ENCODE measurements around the gene NELFCD.
A peak's percentile ranks its signal among the peaks of the same experiment; 100 is the strongest.
"Not testable (repeated sequence)": the region's sequence is repeated elsewhere in the genome, so short reads cannot be mapped to it uniquely, and the experiment has no call there.

Gene NELFCD

GRCh38 chr20:59027741-59028320, 46.8 kb downstream of the NELFCD start:
- DNase-seq: no peak

DNA sequence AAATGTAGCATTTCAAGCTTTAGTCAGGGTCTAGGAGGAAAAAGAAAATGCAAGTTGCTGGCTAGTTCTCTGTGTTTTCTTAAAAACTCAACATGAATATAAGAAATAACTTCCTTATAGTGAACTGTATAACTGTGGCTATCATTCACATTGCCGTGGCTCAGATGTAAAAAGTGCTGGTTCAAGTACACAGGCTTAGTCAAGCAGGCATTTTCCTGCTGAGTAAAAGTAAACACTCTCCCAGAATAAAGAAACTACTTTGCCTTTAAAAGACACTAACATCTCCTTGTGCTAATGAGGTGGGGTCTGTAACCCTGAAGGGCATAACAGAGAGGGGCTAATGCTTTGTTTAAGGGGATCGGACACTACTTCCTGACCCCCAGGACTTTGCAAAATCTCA, 47.8 kb downstream of the NELFCD start:
- DNase-seq: no peak

DNA sequence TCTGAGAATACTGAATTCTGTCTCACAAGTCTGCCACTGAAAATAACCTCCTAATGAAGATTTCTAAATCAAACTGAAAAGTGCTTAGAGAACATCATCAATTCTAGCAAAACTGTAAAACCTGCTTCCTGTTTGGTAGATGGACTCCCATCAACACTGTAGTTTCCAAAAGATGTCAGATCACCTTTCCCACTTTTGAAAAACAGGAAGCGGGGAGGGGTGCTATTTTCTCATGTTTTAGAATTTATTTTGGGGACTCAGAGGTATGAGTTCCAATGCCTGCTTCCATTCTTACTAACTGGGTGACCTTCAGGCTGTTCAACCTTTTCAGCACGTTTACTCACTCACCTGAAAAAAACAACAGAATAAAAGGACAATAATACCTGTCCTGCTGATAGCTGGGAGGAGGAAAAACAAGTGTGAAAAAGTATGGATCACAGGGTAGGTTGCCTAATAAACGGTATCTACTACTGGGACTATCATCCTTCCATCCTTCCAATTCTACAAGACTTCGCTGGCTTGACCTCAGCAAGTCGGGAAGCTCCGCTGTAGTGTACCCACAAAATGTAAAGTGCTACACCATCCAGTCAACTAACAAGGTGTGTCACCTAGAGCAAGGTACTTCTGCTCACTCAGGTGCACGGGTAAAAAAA, 50.0 kb downstream of the NELFCD start:
- no peak for DNase-seq

DNA sequence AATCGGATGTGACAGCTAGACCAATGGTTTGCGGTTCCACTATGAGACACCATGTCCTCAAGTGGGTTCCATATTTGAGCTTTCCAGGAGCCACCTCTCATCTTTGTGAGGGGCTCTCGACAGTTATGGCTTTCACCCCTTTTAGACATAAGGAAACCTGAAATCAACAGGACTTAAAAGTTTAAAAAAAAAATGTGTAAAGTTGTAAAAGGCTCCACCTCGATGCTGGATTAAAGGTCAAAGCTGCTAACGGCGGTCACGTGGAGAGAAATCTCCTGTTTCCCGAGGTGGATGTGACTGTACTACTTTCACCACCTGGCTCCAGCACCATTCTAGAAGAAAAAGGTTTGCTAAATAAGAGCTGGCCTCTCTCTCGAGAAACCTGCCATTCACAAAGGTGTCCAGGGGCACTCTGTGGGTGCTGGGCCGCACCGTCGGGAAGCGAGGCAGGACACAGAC, 50.5 kb downstream of the NELFCD start:
- DNase-seq: peak; percentile 47

- DNase-seq: peak; percentile 98
These were observed 51.1 kb downstream of the NELFCD start, which contains the start of gene ATP5F1E for GRCh38 chr20:59032023-59032712. Gene ATP5F1E, minus strand, starts transcription at chr20:59032335. Its CDS starts 84 bp downstream, at chr20:59032251.

DNA sequence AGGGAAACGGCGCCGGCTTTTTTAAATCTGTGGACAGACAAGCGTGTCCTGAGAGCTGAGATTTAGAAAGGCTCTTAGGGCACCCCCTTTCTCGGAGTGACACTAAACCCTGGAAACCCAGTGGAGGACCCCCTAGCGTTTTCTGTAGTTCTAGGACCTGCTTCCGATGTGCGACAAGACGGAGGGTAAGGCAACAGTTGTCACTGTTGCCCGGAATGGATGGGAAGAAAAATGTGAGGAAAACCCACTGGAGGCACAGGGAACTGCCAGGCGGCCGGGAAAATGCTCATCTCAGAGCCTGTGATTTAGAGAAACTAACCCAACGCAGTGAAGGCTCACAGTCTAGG, 51.6 kb downstream of the NELFCD start:
- DNase-seq: no peak

DNA sequence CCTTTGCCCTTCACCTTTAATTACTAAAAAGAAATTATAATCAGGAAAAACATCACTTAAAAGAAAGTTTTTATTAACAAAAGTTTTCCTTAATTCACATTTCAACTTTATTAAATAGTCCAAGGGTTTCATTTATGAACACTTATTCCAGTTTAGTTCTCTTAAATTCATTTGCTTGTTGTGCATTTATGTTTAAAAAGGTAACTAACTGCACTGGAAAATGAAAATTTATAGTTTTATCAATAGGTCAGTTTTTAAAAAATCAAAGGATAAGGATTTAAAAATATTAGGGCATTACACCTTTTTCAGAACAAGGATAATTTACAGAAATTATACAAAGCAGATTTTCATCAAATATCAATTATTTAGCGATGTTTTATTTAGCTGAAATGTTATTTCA, 52.0 kb downstream of the NELFCD start:
- DNase-seq: no peak

- DNase-seq: no peak
These were observed 52.6 kb downstream of the NELFCD start for GRCh38 chr20:59033616-59034165.

GRCh38 chr20:59035381-59035780, 54.3 kb downstream of the NELFCD start:
- no peak for DNase-seq

GRCh38 chr20:59037386-59037785, 56.3 kb downstream of the NELFCD start:
- no peak for DNase-seq

- no peak for DNase-seq
These were observed 58.2 kb downstream of the NELFCD start for GRCh38 chr20:59039233-59039632.

GRCh38 chr20:59040667-59041066, 59.6 kb downstream of the NELFCD start:
- DNase-seq: no peak

DNA sequence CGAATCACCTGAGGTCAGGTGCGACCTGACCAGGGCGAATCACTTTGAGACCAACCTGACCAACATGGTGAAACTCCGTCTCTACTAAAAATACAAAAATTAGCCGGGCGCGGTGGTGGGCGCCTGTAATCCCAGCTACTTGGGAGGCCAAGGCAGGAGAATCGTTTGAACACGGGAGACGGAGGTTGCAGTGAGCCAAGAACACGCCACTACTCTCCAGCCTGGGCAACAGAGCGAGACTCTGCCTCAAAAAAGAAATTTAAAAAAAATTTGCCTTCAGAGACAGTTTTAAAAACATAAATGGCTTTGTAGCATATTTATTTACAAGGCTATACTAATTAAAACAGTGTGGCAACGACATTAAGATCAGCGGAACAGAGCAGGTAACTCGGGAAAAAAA, 60.4 kb downstream of the NELFCD start:
- not testable (repeated sequence) for DNase-seq

- DNase-seq: peak; percentile 28
These were observed 61.2 kb downstream of the NELFCD start, which contains the start of gene PRELID3B for GRCh38 chr20:59042151-59042795. Gene PRELID3B, minus strand, starts transcription at chr20:59042786. Its CDS starts 56 bp downstream, at chr20:59042730.

GRCh38 chr20:59042796-59043631, 62.0 kb downstream of the NELFCD start:
- DNase-seq: peak; percentile 97

DNA sequence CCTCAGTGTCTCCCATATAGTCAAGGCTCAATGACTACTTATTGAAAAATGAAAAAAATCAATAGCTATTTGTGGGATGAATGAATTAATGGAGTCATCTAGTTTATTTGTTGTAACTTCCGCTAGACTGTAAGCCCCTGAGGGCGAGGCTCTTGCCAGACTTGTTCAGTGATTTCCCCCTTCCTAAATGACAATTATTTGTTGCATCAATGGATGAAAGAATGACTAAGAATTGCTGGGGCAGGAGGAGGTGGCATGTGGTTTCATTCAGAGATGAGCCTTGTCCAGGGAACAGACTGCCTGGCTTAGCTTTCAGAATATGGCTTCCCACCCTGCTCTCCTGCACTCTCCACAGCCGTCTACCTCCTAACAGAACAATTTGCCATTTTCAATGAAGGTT, 62.6 kb downstream of the NELFCD start:
- peak; percentile 27 for DNase-seq

DNA sequence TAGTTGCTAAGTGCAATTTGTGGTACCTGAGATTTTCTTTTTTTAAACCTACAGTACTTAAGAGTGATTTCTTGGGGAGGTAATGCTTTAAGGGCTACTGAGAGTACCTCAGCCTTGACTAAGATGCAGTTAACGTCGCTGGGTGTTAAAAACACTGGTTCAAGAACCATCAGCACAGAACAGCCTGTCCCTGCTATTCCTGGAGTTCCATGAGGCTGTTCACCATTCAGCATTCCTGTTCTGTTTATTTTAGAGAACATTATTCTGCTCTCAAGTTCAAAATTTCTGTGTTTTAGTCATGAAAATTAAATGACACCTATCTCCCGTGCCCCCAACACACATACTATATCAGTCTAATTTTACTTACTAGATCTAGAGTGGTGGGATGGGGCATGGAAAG, 63.2 kb downstream of the NELFCD start:
- DNase-seq: no peak

Data from activated CD4-positive, alpha-beta T cell treated with anti-CD3 and anti-CD28 coated beads, Interleukin-2, Interleukin-6, amounts not matched to agents 100 ng/mL and 50 ng/mL, durations not matched to agents 16 hours and 8 hours (primary cell).